ENCODE results near the gene CNFN.

GRCh38 chr19:42380155-42380554, 9.9 kb downstream of the CNFN start:
- TF ChIP-seq CTCF (conservative IDR thresholded peaks at IDR 0.05 in 1 of 2, IDR thresholded peaks at IDR 0.05 in 1 of 2; ENCODE audit: low read depth in 1 of 2, low read length in 2 of 2) = no peak
- no peak for TF ChIP-seq EZH2 (IDR thresholded peaks at IDR 0.05; ENCODE audit: low read length, missing control alignments)

All from fibroblast of lung (primary cell).